Central memory CD4-positive, alpha-beta T cell (primary cell): ENCODE measurements around the gene GOLGA8B.
"Not testable (repeated sequence)": the region's sequence is repeated elsewhere in the genome, so short reads cannot be mapped to it uniquely, and the experiment has no call there.

ENCODE experiments used
- DNase-seq: peaks from one replicate; pipeline ENCODE4 v3.0.0; 2022

The GOLGA8B gene

GRCh38 chr15:34597316-34597715 lies 13.9 kb upstream of the GOLGA8B start:
- DNase-seq: no peak

GRCh38 chr15:34594361-34594760 lies 10.9 kb upstream of the GOLGA8B start:
- DNase-seq: no peak

- no peak for DNase-seq
Measured at GRCh38 chr15:34591306-34591705, 7.9 kb upstream of the GOLGA8B start.

GRCh38 chr15:34588046-34588674 lies 4.7 kb upstream of the GOLGA8B start:
- peak; percentile 59 for DNase-seq

- DNase-seq: not testable (repeated sequence)
Measured at GRCh38 chr15:34585966-34586365, 2.5 kb upstream of the GOLGA8B start.

- no peak for DNase-seq
Measured at GRCh38 chr15:34584996-34585395, 1.5 kb upstream of the GOLGA8B start.

- no peak for DNase-seq
Measured at GRCh38 chr15:34584330-34584668, 848 bp upstream of the GOLGA8B start.

GRCh38 chr15:34582461-34583371 lies 735 bp downstream of the GOLGA8B start:
- peak; percentile 15 for DNase-seq

GRCh38 chr15:34581687-34582460 lies 1.6 kb downstream of the GOLGA8B start:
- DNase-seq: not testable (repeated sequence)

- DNase-seq: no peak
Measured at GRCh38 chr15:34581043-34581365, 2.4 kb downstream of the GOLGA8B start.

GRCh38 chr15:34580251-34581042 lies 3.0 kb downstream of the GOLGA8B start:
- DNase-seq: not testable (repeated sequence)

GRCh38 chr15:34578283-34578674 lies 5.2 kb downstream of the GOLGA8B start:
- no peak for DNase-seq

- not testable (repeated sequence) for DNase-seq
Measured at GRCh38 chr15:34577658-34578282, 5.7 kb downstream of the GOLGA8B start.

- DNase-seq: not testable (repeated sequence)
Measured at GRCh38 chr15:34575035-34575434, 8.4 kb downstream of the GOLGA8B start.

GRCh38 chr15:34572921-34573320 lies 10.5 kb downstream of the GOLGA8B start:
- not testable (repeated sequence) for DNase-seq

GRCh38 chr15:34572019-34572641 lies 11.3 kb downstream of the GOLGA8B start:
- DNase-seq: not testable (repeated sequence)

GRCh38 chr15:34569670-34570396 lies 13.6 kb downstream of the GOLGA8B start:
- DNase-seq: not testable (repeated sequence)

GRCh38 chr15:34567174-34567573 lies 16.3 kb downstream of the GOLGA8B start:
- DNase-seq: not testable (repeated sequence)

- DNase-seq: not testable (repeated sequence)
Measured at GRCh38 chr15:34564711-34565110, 18.7 kb downstream of the GOLGA8B start.

- DNase-seq: not testable (repeated sequence)
Measured at GRCh38 chr15:34560814-34561213, 22.6 kb downstream of the GOLGA8B start.

GRCh38 chr15:34559764-34560163 lies 23.7 kb downstream of the GOLGA8B start:
- not testable (repeated sequence) for DNase-seq
